ES-I3 (cell line): ENCODE measurements around the gene C11orf52.

ENCODE experiments used
- H3K36me3 ChIP-seq: 2 replicates; pipeline ENCODE4 v1.6.1; 2013; ENCODE audit warnings: mild to moderate bottlenecking, low read length, control low read depth, moderate library complexity; ENCODE audit not compliant: insufficient read depth
- H3K4me1 ChIP-seq: 2 replicates; pipeline ENCODE4 v1.6.1; 2013; ENCODE audit warnings: mild to moderate bottlenecking, control low read depth, low read length; ENCODE audit not compliant: insufficient read depth
- H3K9ac ChIP-seq: 2 replicates; pipeline ENCODE4 v1.6.1; 2013; ENCODE audit warnings: low read depth, mild to moderate bottlenecking, low read length, moderate library complexity
- H3K9me3 ChIP-seq: 2 replicates; pipeline ENCODE4 v1.6.1; 2013; ENCODE audit warnings: mild to moderate bottlenecking, low read length, moderate library complexity; ENCODE audit not compliant: control insufficient read depth, insufficient read depth

Gene C11orf52

DNA sequence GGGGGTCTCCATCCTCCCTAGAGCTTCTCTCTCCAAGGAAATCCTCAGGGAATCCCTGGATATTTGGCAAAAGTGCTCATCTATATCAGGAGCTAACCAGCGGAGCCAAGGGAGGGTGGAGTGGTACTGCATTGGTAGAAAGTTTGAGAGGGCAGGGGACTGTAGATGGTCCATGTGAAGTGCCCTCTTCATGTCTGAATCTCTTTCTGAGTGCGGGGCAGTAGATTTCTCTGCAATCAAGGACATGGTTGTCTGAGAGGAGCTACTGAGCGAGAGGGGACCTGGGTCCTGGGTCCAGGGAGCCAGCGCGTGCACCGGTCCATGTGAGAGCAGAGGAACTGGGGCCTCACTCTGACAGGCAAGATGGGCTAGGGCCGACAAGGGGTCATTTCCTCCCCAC is 19.1 kb downstream of the C11orf52 start:
- Histone ChIP-seq H3K9me3 (no peaks in the 10 kb centered on the region), H3K9ac (peak overlapping the region; percentile 77; the same call in 1 of the 2 replicates), H3K4me1 (peaks cover 31% of the 10 kb centered on the region), H3K36me3 (no peaks in the 10 kb centered on the region)

- Histone ChIP-seq H3K36me3 (no peaks in the 10 kb centered on the region), H3K9me3 (no peaks in the 10 kb centered on the region), H3K4me1 (peaks cover 31% of the 10 kb centered on the region), H3K9ac (no peak overlapping the region)
Measured at GRCh38 chr11:111938687-111939160, 20.0 kb downstream of the C11orf52 start.

DNA sequence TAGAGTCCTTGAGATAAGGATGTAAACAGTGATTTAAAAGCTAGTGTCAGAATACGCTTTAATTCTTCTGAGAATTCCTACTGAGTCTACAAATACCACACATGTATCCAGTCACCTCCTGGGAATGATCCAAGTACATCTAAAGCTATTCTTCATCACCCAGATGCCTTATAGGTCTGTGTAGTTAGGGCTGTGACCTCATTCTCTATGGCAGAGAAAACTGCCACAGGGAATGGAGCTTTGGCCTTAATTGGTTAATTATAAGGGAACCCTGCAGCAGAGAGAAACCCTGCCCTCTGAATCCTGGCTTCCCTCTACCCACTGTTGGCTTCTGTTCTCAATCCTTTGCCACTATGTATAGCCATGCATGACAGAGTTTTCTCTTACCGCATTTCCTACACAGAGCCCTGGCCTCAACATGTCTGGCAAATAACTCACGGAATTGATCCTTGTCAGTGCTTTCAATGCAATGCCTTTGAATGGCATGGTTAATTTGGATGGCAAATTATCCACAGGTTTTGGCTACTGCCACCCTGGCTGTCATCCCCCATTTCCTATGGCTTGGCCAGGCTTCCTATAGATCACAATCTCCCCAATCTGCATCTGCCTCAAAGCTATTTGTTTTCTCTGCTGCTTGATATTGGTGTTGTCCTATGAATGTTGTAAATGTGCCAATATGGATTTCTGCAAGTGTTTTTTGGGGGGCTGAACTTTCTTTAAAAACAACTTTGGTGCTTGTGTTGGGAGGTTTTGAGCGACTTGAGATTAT is 21.3 kb downstream of the C11orf52 start:
- H3K4me1 ChIP-seq, result peaks cover 27% of the 10 kb centered on the region
- no peak overlapping the region for H3K9ac ChIP-seq
- H3K9me3 ChIP-seq, result no peaks in the 10 kb centered on the region
- H3K36me3 ChIP-seq, result no peaks in the 10 kb centered on the region

DNA sequence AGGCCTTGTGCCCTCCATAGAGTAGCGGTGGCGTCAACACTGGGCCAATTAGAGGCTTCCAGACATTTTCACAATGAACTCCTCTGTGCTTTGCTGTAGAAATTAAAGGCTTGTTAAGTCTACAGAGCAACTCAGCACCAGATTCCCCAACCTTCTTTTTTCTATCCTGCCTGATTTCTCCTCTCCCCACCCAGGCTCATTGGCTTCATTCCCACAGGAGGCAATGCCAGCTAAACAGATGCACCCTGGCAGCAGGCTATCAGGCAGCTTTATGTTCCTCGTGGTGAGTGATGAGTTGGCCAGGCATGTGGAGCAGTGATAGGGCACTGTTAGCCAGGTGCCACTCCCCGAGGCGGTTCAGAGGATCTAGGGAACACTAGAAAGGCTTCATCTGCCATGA is 23.2 kb downstream of the C11orf52 start:
- peaks cover 23% of the 10 kb centered on the region for H3K4me1 ChIP-seq
- H3K36me3 ChIP-seq, result no peaks in the 10 kb centered on the region
- no peak overlapping the region for H3K9ac ChIP-seq
- H3K9me3 ChIP-seq, result no peaks in the 10 kb centered on the region

GRCh38 chr11:111942829-111943228 is 24.1 kb downstream of the C11orf52 start:
- no peaks in the 10 kb centered on the region for H3K9me3 ChIP-seq
- H3K4me1 ChIP-seq, result peaks cover 19% of the 10 kb centered on the region
- H3K9ac ChIP-seq, result no peak overlapping the region
- no peaks in the 10 kb centered on the region for H3K36me3 ChIP-seq

- H3K36me3 ChIP-seq, result no peaks in the 10 kb centered on the region
- H3K4me1 ChIP-seq, result peaks cover 7% of the 10 kb centered on the region
- H3K9ac ChIP-seq, result no peak overlapping the region
- no peaks in the 10 kb centered on the region for H3K9me3 ChIP-seq
Measured at GRCh38 chr11:111944139-111944538, 25.4 kb downstream of the C11orf52 start.

DNA sequence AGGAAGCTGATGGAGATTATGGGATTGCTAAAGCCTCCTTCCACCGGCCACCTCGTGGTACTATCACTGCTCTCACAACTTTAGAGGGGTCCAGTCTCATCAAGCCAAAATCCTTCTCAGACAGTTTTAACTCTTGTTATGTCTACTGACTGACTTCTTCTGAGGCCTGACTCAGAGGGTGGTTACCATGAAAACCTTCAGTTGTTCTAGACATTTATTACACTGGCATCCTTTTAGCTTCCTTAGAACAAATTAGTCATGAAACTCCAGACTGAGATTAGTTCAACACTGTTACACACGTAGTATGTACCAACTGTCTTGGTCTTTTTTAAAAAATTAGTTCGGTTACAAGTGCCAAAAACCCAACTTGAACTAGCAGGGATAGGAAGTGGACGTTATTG is 25.9 kb downstream of the C11orf52 start:
- Histone ChIP-seq H3K4me1 (peaks cover 5% of the 10 kb centered on the region), H3K9ac (no peak overlapping the region), H3K9me3 (no peaks in the 10 kb centered on the region), H3K36me3 (no peaks in the 10 kb centered on the region)

GRCh38 chr11:111945198-111945597 is 26.5 kb downstream of the C11orf52 start:
- H3K4me1 ChIP-seq, result peaks cover 5% of the 10 kb centered on the region; the same call in 1 of the 2 replicates
- H3K9me3 ChIP-seq, result no peaks in the 10 kb centered on the region
- H3K36me3 ChIP-seq, result no peaks in the 10 kb centered on the region
- no peak overlapping the region for H3K9ac ChIP-seq

GRCh38 chr11:111946499-111946898 is 27.8 kb downstream of the C11orf52 start:
- Histone ChIP-seq H3K9ac (no peak overlapping the region), H3K4me1 (peaks cover 5% of the 10 kb centered on the region; the same call in 1 of the 2 replicates), H3K36me3 (no peaks in the 10 kb centered on the region), H3K9me3 (no peaks in the 10 kb centered on the region)

GRCh38 chr11:111947143-111947542 is 28.4 kb downstream of the C11orf52 start:
- no peak overlapping the region for H3K9ac ChIP-seq
- peaks cover 5% of the 10 kb centered on the region; the same call in 1 of the 2 replicates for H3K4me1 ChIP-seq
- peaks cover 1% of the 10 kb centered on the region; the same call in 1 of the 2 replicates for H3K9me3 ChIP-seq
- no peaks in the 10 kb centered on the region for H3K36me3 ChIP-seq

DNA sequence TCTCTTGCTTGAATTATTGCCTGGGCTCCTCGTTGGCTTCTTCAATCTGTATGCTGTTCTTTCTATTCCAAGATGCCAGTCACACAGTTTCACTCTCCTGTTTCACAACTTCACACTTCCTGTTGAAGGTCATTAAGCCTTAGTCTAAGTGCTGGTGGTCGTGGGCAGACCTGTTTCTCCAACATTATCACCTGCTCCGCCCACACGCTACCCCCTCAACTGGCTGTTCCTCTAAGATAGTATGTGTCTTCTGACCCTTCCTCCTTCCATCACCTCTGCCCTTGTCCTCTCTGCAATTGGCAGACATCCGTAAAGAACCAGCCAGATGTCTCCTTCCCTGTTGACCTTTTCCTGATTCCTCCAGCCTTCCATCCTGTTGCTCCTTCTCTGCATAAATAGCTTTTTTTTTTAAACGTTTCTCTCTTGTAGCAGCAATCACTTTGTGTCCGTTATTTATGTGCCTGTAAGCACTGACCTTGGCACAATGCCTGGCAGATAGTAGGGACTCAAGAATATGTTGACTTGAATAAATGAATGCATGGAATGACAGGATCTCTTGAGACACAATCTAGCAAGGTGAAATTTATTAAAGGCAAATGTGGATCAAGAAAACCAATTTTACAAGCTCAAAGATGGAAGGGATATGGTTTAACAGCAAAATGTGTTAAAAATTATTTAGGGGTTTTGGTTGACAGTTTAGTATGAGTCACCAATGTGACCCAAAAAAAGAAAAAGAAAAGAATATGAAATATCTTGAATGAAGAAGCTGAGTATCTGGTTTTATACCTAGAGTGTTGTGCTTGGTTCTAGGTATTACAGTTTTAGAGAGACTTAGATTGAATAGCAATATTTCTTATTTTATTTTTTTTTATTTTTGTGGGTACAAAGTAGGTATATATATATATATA is 31.1 kb downstream of the C11orf52 start:
- H3K36me3 ChIP-seq, result no peaks in the 10 kb centered on the region
- H3K9ac ChIP-seq, result no peak overlapping the region
- peaks cover 4% of the 10 kb centered on the region; the same call in 1 of the 2 replicates for H3K9me3 ChIP-seq
- H3K4me1 ChIP-seq, result peaks cover 5% of the 10 kb centered on the region; the same call in 1 of the 2 replicates

- Histone ChIP-seq H3K9ac (no peak overlapping the region), H3K36me3 (no peaks in the 10 kb centered on the region), H3K9me3 (peaks cover 4% of the 10 kb centered on the region; the same call in 1 of the 2 replicates), H3K4me1 (peaks cover 3% of the 10 kb centered on the region; the same call in 1 of the 2 replicates)
Measured at GRCh38 chr11:111951565-111951964, 32.9 kb downstream of the C11orf52 start.

GRCh38 chr11:111954154-111954553 is 35.4 kb downstream of the C11orf52 start:
- H3K9me3 ChIP-seq, result peaks cover 4% of the 10 kb centered on the region; the same call in 1 of the 2 replicates
- H3K4me1 ChIP-seq, result no peaks in the 10 kb centered on the region
- H3K36me3 ChIP-seq, result no peaks in the 10 kb centered on the region
- H3K9ac ChIP-seq, result no peak overlapping the region

DNA sequence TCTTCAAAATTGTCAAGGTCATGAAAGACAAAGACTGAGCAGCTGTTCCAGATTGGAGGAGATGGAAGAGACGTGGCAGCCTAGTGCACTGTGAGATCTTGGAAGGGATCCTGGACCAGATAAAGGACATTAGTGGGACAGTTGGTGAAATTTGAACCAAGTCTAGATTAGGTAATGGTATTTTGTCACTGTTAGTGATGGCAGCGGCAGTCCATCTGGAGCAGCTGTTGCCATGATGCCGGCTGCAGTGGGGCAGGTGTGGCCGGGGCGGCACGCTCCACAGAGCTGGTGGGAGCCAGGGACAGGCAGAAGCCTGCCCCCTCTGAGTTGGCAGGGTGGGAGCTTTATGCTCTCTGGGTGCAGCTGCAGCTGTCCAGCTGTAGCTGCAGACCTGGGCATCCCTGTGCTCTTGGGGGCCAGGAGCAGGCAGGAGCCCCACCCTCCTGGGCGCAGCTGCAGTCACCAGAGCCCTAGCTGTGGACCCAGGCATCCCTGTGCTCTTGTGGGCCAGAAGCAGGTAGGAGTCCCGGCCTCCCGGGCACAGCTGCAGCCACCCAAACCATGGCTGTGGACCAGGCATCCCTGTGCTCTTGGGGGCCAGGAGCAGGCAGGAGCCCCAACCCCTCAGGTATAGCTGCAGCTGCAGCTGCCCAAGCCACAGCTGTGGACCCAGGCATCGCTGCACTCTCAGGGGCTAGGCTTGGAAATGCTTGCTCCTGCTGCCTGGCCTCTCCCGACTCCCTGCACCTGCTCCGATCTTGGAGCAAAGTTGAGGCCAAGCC is 39.1 kb downstream of the C11orf52 start:
- Histone ChIP-seq H3K4me1 (peaks cover 12% of the 10 kb centered on the region), H3K36me3 (no peaks in the 10 kb centered on the region), H3K9me3 (no peaks in the 10 kb centered on the region), H3K9ac (no peak overlapping the region)
